ENCODE measurements around the gene PFKFB2. TPM values are rescaled to one million over a fixed set of nuclear protein-coding genes. Genes with fewer than 3 reads are reported as not detected.

Gene PFKFB2
- total RNA-seq, 2 experiments from 2014 or later, result 4.6 to 4.8 TPM

- DNase-seq (no peak), ATAC-seq (ENCODE audit: low read depth) (no peak)
- peaks cover 2% of the 10 kb centered on the region for H3K27me3 Mint-ChIP-seq
- H3K27ac Mint-ChIP-seq, result peak overlapping the region; percentile 90
- peaks cover 41% of the 10 kb centered on the region for H3K4me1 Mint-ChIP-seq
- H3K9me3 Mint-ChIP-seq, result no peaks in the 10 kb centered on the region
- peak overlapping the region; percentile 57 for H3K4me3 Mint-ChIP-seq
- peaks cover 13% of the 10 kb centered on the region for H3K36me3 Mint-ChIP-seq
- POLR2A ChIA-PET, result interaction anchor here (1.3 to 2.2 kb wide), 3 partner anchors 17 to 267 kb away, joined by 5 to 16 read pairs (median 5); partner anchors contain the start of genes CD55 and PFKFB2
These were observed 16.9 kb downstream of the PFKFB2 start for GRCh38 chr1:207069858-207070506.

- Mint-ChIP-seq H3K27me3 (peaks cover 2% of the 10 kb centered on the region), H3K27ac (peak overlapping the region; percentile 85), H3K4me1 (peaks cover 41% of the 10 kb centered on the region), H3K9me3 (no peaks in the 10 kb centered on the region), H3K36me3 (peaks cover 10% of the 10 kb centered on the region), H3K4me3 (peak overlapping the region; percentile 70)
- DNase-seq (no peak), ATAC-seq (ENCODE audit: low read depth) (peak; percentile 73)
- POLR2A ChIA-PET, result interaction anchor here (0.7 to 2.2 kb wide), 6 partner anchors 13 to 266 kb away, joined by 3 to 16 read pairs (median 5); partner anchors contain the start of genes CD55 and PFKFB2
These were observed 17.7 kb downstream of the PFKFB2 start for GRCh38 chr1:207070811-207071210.

- H3K36me3 Mint-ChIP-seq, result peaks cover 10% of the 10 kb centered on the region
- H3K4me1 Mint-ChIP-seq, result peaks cover 41% of the 10 kb centered on the region
- peak overlapping the region; percentile 70 for H3K4me3 Mint-ChIP-seq
- DNase-seq (no peak), ATAC-seq (ENCODE audit: low read depth) (no peak)
- POLR2A ChIA-PET, result interaction anchor here (0.7 to 1.6 kb wide), 5 partner anchors 14 to 265 kb away, joined by 3 to 8 read pairs (median 5); partner anchors contain the start of genes CD55 and PFKFB2
- peak overlapping the region; percentile 85 for H3K27ac Mint-ChIP-seq
- peaks cover 2% of the 10 kb centered on the region for H3K27me3 Mint-ChIP-seq
- no peaks in the 10 kb centered on the region for H3K9me3 Mint-ChIP-seq
These were observed 18.4 kb downstream of the PFKFB2 start for GRCh38 chr1:207071426-207071825.

- Mint-ChIP-seq H3K27me3 (peaks cover 2% of the 10 kb centered on the region), H3K4me3 (no peak overlapping the region), H3K4me1 (peaks cover 41% of the 10 kb centered on the region), H3K36me3 (peaks cover 10% of the 10 kb centered on the region), H3K9me3 (no peaks in the 10 kb centered on the region), H3K27ac (peak overlapping the region; percentile 15)
- DNase-seq (no peak), ATAC-seq (ENCODE audit: low read depth) (no peak)
- POLR2A ChIA-PET, result interaction anchor here (1.6 kb wide), 1 partner anchor 19 kb away, joined by 8 read pairs; the partner anchor contains the start of gene PFKFB2
These were observed 19.2 kb downstream of the PFKFB2 start for GRCh38 chr1:207072233-207072632.

- no peak for ATAC-seq (ENCODE audit: low read depth)
- H3K4me3 Mint-ChIP-seq, result no peak overlapping the region
- H3K27me3 Mint-ChIP-seq, result peaks cover 2% of the 10 kb centered on the region
- POLR2A ChIA-PET, result no interaction called here
- peaks cover 5% of the 10 kb centered on the region for H3K36me3 Mint-ChIP-seq
- H3K4me1 Mint-ChIP-seq, result peaks cover 34% of the 10 kb centered on the region
- H3K27ac Mint-ChIP-seq, result no peak overlapping the region
- H3K9me3 Mint-ChIP-seq, result no peaks in the 10 kb centered on the region
- no peak for DNase-seq
These were observed 21.1 kb downstream of the PFKFB2 start for GRCh38 chr1:207073906-207074820.

- peaks cover 15% of the 10 kb centered on the region for H3K4me1 Mint-ChIP-seq
- ATAC-seq (ENCODE audit: low read depth) (no peak), DNase-seq (no peak)
- H3K27ac Mint-ChIP-seq, result no peak overlapping the region
- H3K27me3 Mint-ChIP-seq, result peaks cover 4% of the 10 kb centered on the region
- POLR2A ChIA-PET, result interaction anchor here (1.3 kb wide), 1 partner anchor 26 kb away, joined by 5 read pairs; no protein-coding TSS in a partner anchor
- H3K4me3 Mint-ChIP-seq, result no peak overlapping the region
- peaks cover 3% of the 10 kb centered on the region for H3K36me3 Mint-ChIP-seq
- H3K9me3 Mint-ChIP-seq, result no peaks in the 10 kb centered on the region
These were observed 23.3 kb downstream of the PFKFB2 start for GRCh38 chr1:207076181-207076955.

- Mint-ChIP-seq H3K27ac (no peak overlapping the region), H3K9me3 (no peaks in the 10 kb centered on the region), H3K36me3 (peaks cover 3% of the 10 kb centered on the region), H3K4me3 (no peak overlapping the region), H3K27me3 (peaks cover 10% of the 10 kb centered on the region), H3K4me1 (peaks cover 8% of the 10 kb centered on the region)
- POLR2A ChIA-PET, result no interaction called here
- no peak for DNase-seq
- no peak for ATAC-seq (ENCODE audit: low read depth)
These were observed 23.9 kb downstream of the PFKFB2 start for GRCh38 chr1:207077012-207077411.

GRCh38 chr1:207077470-207078377 is 24.6 kb downstream of the PFKFB2 start:
- H3K4me3 Mint-ChIP-seq, result no peak overlapping the region
- ATAC-seq (ENCODE audit: low read depth) (peak; percentile 87), DNase-seq (peak; percentile 45)
- POLR2A ChIA-PET, result no interaction called here
- peaks cover 3% of the 10 kb centered on the region for H3K36me3 Mint-ChIP-seq
- H3K9me3 Mint-ChIP-seq, result no peaks in the 10 kb centered on the region
- no peak overlapping the region for H3K27ac Mint-ChIP-seq
- H3K27me3 Mint-ChIP-seq, result peaks cover 15% of the 10 kb centered on the region
- peaks cover 4% of the 10 kb centered on the region for H3K4me1 Mint-ChIP-seq

- Mint-ChIP-seq H3K27ac (no peak overlapping the region), H3K4me3 (no peak overlapping the region), H3K27me3 (peaks cover 19% of the 10 kb centered on the region), H3K9me3 (no peaks in the 10 kb centered on the region), H3K4me1 (peaks cover 1% of the 10 kb centered on the region), H3K36me3 (no peaks in the 10 kb centered on the region)
- DNase-seq (no peak), ATAC-seq (ENCODE audit: low read depth) (no peak)
- POLR2A ChIA-PET, result interaction anchor here (1.1 kb wide), 1 partner anchor 243 kb away, joined by 4 read pairs; the partner anchor contains the start of gene CD55
These were observed 25.6 kb downstream of the PFKFB2 start for GRCh38 chr1:207078578-207079132.

GRCh38 chr1:207079706-207080241 is 26.7 kb downstream of the PFKFB2 start:
- ATAC-seq (ENCODE audit: low read depth) (no peak), DNase-seq (no peak)
- peaks cover 22% of the 10 kb centered on the region for H3K27me3 Mint-ChIP-seq
- H3K27ac Mint-ChIP-seq, result no peak overlapping the region
- H3K4me1 Mint-ChIP-seq, result peaks cover 6% of the 10 kb centered on the region
- no peaks in the 10 kb centered on the region for H3K9me3 Mint-ChIP-seq
- no peak overlapping the region for H3K4me3 Mint-ChIP-seq
- H3K36me3 Mint-ChIP-seq, result no peaks in the 10 kb centered on the region
- POLR2A ChIA-PET, result interaction anchor here (0.5 to 1.1 kb wide), 2 partner anchors 103 to 242 kb away, joined by 3 to 4 read pairs; partner anchors contain the start of gene CD55

GRCh38 chr1:207081088-207081487 is 28.0 kb downstream of the PFKFB2 start:
- Mint-ChIP-seq H3K9me3 (no peaks in the 10 kb centered on the region), H3K4me3 (no peak overlapping the region)

More at GRCh38 chr1:207081088-207081487, 28.0 kb downstream of the PFKFB2 start:
- DNase-seq (no peak), ATAC-seq (ENCODE audit: low read depth) (no peak)
- POLR2A ChIA-PET, result no interaction called here
- Mint-ChIP-seq H3K27me3 (peaks cover 22% of the 10 kb centered on the region), H3K36me3 (no peaks in the 10 kb centered on the region), H3K4me1 (peaks cover 14% of the 10 kb centered on the region), H3K27ac (no peak overlapping the region)

Measured in activated naive CD8-positive, alpha-beta T cell treated with anti-CD3 and anti-CD28 coated beads, Interleukin-2, amount 10 ng/mL, durations not matched to agents 7 days and 5 days (primary cell).